Stimulated activated CD8-positive, alpha-beta memory T cell treated with anti-CD3 and anti-CD28 coated beads, Interleukin-12 subunit alpha, Interleukin-12 subunit beta, amount 100 ng/mL, for 4 hours (primary cell): ENCODE measurements around the gene NFIB.

Source experiments
- DNase-seq: peaks from one replicate; pipeline ENCODE4 v3.0.0-alpha.2; 2020; ENCODE audit warnings: low read depth

Gene NFIB

DNA sequence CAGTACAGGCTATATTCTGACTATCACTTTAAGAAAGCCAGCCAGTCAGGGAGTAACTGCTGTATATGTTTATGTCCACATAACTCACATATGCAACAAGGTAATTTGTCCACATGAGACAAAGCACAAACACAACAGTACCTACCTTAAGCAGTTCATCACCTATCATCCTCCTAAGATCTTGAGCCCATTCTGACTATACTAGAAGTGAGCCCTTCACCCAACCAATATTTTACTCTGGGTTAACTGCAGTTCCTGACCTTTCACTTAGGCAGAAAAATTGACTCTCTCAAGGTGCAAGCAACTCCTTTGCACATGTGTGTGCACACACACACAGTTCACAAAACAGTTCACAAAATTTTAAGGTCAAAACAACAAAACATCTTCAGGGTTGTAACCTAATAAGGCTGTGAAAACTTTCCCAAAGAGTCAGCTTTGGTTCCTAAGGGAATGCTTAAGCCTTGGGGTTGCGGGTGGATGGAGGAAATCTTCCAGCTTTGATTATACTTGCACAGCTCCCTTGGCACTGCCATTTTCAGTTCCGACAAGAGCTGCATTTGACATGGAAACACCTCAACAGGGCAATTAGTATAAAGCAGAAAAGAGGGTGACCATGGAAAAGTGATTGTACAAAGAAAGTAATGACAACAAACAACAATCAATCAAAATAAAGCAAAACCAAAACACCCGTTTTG is 215.3 kb downstream of the NFIB start:
- DNase-seq, result no peak

DNA sequence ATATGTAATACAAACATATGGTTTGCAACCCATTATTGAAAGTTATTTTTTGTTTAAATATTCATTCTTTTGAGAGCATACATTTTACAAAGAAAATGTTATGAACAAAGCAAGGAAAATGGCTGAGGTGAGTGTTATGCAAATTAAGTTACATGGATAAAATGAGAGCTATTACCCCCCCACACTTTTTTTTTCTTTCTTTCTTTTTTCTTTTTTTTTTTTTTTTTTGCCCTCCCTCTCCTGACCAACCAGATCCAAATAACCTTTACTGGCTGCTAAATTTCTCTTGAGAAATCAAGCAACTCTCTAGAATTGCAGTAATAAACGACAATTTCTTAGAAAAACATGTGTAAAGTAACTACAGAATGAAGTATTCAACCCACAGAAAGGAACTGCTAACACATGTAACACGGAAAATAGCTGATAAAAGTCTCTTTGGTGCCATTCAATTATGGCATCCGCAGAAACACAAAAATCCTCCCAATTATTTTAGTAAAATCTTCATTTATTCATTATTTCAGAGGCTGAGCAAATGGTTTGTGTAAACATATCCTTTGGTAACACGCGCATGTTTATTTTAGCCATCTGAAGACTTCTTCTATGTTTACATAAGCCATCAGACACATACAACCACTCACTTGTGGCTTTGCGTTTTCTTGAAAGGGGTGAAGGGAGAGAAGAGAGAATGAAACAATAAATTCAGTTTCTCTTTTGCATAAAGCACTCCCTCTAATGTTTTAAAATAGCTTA is 216.1 kb downstream of the NFIB start:
- no peak for DNase-seq

DNA sequence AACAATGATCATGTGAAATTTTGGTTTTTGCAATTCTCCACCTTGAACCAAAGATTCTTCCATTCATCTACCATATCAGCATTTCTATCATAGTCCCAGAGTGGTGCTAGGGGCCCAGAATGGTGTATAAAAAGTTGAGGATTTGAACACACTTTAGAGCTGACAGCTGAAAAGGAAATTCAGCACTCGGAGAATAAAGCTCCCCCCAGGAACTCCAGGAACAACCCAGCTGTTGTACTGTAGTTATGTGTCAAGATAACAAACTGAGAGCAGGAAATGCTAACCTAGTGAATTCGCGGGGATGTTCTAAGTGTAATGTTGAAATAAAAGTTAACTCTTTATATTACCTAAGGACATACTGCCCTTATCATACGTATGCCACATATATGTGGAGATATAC is 216.7 kb downstream of the NFIB start:
- no peak for DNase-seq

DNA sequence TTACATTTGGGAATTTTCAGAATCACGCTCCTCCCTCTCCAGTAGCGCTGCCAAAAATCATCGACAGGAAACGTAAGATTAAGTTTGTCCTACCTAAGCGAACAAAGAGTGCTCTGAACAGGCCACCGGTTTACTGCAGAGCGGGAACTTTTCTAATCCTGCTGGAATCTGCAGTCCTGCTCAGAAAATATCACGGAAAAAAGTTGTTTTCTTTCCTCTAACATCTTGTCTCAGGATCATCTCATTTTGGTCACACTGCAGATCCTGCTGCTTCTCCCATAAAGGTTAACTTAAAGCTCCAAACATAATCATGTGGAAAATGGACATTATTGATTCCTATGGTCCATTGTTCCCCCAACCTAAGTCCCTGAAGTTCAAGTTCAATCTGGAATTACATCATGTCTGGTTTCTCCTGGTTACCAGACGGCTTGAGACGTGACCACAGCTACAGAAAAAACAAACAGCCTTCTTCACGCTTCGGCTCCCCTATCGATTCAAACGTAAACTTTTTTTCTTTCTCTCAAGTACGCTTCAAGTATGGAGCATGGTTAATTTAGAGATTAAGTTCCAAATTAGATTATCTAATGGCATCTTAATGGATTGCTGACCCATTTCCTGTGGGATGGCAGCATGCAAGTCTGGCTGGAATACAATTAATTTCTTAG is 217.6 kb downstream of the NFIB start:
- DNase-seq, result no peak

DNA sequence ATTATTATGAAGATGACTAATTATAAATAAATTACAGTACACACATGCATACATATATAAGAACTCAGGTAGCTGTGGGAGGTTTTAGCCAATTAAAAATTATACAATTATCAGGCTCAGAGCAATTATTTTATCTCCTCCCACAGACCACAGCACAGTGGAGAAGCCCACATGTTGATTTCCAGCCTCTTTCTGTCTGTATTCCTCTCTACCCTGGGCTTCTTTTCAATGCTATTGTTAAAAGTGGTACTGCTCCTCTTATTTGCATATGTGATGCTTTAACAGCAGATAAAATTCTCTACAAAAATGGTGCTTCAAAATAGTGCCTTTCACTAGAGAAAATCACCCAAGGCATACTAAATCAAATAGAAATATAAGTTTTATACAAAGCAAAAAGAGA is 218.7 kb downstream of the NFIB start:
- no peak for DNase-seq

DNA sequence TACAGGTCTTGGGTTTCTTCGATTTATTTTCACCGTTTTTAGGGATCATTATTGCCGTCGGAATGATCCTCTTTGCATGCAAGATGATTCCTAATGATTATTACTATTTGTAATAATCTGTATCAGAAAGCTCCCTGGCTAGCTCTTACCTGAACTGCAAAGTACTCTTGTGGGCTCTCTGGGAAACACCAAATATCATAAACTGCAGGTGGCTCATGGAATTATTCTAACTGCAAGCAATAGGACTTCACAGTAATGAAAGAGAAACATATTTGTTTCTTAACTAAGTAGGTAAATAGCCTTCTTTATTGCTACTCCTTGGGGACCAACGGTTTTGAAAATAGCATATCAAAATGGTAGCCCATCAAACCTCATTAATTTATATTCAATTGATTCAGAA is 219.4 kb downstream of the NFIB start:
- no peak for DNase-seq

DNA sequence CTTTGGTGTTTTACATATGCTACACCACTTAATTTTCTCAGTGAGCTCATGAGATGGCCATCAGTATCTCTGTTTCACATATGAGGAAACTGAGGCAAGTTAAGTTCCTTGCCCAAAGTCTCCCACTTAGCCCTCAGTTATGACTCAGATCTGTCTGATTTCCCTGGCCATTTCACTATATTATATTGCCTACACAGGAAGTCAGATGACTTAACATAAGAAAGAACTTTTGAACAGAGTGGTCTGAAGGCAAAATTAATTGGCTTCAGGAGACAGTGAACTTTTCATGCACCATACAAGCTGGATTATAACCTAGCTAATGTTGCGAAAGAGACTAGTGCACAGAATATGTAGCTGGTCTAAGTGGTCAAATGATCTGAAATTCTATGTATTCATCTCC is 221.6 kb downstream of the NFIB start:
- DNase-seq, result no peak

DNA sequence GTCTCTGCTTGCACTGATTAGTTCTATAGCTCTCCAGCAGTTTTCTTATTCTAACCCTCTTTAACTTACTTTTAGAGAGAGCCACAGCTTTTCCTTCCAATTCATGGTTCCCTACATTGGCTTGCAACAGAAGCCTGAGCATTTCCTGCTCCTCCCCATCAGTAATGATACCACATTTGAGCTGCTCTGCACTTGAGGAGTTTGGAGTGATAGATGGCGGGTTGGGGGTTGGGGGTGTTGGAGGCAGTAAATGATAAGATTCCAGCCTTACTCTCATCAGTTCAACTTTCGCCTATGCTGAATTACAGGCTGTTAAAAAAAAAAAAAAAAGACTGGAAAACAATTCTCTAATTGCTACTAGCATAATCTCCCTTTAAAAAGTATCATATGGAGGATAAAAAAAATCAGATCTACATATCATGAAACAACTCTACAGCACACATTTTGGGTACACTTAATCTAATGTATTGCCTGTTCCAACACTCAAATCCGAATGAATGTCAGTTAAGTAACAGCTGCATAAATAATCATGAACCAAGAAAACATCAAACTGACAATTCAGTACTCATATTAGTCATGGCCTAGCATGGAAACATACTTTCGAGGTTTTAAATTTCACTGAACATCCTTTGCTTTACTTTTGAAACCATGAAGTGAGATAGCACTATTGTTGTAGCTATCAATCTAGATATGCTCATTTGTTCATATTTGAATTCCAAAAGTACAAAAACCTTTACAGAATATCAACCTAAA is 224.7 kb downstream of the NFIB start:
- no peak for DNase-seq

DNA sequence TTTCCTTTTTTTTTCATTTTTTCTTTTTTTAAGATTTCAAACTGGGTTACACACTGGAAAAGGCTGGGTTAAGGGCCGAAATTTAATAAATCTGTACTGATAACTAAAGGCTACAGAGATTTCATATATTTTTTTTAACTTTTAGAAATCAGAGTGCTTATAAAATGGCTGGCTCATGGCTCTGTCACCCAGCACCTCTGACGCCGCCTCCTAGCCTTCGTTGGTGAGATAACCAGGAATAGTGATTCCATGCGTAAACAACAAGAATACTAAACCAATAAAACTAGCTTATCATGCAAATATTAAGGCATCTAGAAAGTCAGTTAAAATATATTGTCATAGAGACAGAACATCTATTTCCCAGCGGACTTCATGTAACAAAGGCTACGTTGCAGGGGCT is 226.4 kb downstream of the NFIB start:
- no peak for DNase-seq

DNA sequence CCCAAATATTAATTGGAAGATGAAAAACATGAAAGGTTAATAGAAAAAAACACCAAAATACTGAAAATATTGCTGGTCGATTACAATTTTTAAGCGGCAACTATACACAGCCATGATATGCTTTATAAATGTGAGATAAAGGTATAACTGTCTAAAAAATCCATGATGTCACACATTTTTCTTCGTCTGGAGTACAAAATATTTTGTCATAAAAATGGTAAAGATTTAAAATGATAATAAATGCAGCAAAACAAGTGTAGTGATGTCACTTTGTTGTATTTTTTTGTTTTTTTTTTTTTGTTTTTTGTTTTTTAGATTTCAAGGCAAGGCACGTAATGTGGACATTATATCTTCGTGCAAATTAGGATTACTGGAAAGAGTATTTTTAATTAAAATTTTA is 227.4 kb downstream of the NFIB start:
- no peak for DNase-seq

DNA sequence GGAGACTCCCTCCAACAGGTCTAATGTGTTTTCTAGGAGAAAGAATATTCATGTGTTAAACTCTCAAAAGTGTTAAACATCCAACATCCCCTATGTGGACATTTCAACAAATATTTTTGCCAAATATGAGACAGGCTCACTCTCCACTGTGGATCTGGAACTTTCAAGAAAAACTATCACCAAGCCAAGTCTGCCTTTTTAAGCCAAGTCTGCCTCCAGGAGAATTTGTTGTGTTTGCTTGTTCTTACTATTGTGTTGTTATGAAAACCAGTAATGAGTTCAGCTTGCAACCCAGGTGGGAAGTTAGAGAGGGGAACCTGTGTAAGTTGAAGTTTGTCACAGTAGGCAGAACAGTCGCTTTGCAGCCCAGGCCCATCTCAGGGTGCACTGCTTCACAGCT is 228.1 kb downstream of the NFIB start:
- no peak for DNase-seq

DNA sequence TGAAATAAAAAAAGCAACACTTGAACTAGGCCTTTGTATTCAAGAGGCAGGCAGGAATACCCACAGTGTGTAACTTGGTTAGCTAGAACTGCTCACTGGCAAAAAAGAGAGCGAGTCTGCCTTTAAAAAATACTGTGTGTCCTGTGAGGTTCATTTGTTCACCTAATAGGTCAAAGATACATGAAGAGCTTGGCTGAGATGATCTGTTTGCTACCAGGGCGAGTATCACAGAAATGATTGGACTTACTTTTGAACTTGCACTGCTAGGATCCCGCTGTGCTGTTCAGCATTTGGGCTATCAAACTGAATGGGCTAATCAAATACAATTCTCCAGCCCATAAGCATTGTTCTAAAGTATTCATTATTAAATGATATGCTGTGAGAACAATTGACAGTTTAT is 229.1 kb downstream of the NFIB start:
- no peak for DNase-seq

DNA sequence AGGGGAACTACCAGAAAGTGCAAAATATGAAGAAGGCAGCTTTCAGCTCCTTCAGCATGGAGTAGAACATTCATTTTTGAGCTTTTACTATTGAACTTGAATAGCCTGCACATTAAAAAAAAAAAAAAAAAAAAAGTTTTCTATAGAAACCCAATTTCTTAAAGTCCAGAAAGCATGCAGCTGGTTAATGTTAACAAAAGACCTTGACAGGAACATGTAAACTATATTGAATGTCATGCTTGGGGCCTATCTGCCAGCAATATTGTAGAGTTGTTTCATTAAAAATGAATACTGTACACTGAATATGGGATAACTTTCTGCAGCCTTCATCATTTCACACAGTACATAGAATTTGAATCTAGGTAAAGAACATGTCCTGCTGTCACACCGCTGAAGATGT is 230.6 kb downstream of the NFIB start:
- DNase-seq, result no peak

DNA sequence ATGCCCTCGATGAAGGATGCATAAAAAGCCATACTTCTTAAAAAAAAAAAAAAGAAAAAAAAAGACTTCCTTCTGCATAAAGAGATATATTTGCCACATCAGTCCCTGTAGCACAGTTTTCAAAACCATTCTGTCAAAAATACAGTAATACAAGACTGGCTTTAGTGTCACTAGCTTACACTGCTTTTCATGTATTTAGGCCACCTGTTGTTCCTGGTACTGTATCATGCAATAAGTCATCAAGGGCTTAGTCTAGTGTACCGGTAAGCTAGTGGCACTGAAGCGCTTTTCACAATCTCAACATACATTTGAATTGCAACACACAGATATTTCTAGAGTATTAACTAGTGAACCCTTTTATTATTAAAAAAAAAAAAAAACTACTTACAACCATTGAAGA is 231.2 kb downstream of the NFIB start:
- DNase-seq, result no peak

DNA sequence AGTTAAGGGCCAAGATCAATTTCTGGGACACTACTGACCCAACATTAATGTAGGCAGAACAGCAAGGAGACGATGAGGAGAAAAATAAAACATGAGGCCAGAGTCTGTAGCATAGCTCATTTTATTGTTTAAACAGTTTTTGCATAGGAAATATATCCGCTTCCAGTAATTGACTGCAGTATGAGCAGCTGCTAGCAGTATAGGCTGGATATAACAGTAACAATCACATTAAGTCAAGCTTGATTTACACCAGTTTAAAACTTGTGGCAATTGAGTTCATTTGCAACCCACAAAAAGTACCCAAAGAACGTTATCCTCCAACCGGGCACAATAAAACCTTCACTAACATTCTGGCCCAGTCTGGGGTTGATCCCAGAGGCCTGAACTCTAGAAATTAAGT is 232.2 kb downstream of the NFIB start:
- DNase-seq, result no peak

DNA sequence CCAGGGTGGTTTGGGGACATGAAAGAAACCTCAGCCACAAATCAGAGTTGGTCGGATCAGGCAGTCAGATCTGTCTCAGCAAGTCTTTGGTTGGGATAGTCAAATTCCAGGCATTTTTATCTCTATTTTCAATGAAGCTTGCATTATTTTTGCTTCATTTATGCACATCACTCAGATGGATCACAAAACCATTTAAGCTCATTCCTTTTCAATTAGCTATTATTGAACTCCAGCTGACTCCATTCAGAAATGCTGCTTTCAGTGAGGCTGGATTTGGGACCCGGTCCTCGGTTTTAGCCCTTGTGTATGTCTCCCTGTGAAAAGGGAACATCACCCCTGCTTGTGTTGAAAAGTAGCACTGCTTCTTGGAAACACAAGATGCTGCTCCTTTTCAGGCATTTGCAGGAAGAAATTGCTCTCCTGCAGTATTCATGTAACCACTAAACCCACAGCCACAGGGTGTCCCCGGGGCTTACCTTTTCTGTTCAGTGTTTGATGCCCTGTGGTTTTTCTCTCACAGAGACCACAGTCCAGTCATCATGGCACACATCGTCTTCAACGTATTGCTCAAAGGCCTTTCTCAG is 232.9 kb downstream of the NFIB start:
- no peak for DNase-seq

DNA sequence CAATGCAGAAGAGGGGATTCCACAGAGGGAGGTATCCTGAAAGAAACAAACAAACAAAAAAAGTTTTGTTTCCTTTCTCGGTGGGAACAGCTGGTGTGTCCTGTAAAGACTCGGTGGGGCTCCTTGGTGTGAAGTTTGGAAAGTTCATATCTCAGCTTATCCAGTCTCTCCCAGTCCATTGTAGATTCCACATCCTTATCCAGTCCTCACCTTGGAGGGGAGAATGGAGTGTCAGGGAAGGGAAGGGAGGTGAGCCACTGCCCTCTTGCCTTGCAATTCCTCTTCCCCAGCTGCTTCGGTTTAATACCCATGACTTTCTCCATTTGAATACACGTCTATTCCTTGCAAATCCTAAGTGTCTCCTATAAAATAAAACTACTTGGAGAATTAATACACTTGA is 234.5 kb downstream of the NFIB start:
- DNase-seq, result no peak

DNA sequence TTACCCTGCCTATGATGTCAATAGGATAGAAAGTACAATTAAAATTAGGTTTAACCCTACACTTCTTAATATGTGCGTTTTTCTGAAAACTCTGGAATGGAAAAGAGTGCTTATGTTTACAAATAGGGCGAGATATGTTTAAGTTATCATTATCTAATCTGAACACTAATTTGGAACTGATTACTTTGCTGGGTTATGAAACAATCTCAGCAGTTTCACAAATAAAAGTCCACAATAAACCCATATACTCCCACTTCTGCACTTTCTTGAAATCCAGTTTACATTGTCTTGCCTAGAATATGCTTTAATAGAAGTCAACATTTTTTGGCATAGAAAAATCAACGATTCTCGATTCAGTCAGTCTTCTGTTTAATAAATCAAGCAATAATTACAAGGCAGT is 236.3 kb downstream of the NFIB start:
- DNase-seq, result no peak

DNA sequence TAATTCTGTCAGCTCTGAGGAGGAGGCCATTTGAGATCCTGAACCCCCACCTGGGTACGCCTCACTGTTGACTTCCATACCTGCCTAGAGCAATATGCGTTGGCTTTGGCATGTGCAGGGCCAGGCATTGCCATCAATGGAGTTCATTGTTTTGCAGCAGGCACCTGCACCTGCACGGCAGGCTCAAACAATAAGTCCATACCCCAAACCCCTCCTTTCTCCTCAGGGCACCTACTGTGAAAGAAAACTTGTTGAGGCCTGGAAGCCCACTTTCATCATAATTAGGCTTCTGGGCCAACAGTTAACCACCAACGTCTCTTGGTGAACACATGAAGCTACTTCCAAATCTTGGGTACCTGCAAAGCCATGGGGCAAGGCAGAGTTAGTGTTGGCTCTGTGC is 238.7 kb downstream of the NFIB start:
- DNase-seq, result no peak

DNA sequence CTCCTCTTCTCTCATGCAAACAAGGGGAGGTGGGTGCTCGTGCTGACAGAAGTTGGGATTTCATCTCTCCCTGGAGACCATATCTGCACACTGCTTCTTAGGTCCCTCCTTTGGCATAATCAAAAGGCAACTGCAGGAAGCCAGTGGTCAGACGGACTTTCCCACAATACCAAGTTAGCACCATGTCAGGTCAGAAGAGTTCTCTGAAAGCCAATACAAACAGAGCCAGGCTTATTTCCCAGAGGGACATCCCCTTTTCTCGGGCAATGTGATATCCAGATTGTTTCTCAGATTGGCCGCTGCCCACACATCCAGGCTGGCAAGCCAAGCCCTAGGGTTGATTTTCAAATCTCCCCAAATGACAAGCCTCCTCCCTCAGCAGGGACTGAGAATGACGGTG is 241.1 kb downstream of the NFIB start:
- DNase-seq, result no peak

DNA sequence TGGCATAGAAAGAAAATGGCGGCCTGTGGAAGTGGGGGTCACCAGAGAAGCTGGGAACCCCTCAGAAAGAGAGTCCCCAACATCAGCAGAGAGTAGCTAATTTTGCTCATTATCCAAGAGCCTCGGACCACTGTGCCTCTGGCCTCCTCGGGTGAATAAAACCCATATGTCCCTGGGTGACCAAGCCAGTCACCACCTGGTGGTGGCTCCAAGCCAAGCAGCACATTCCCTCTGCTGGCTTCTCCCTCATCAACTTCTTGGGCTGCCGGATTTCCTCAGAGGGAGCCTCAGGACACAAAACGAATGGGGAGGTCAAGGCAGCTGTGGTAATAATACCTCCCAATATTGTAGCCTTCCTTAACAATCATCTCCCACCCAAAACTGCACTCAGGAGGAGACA is 242.5 kb downstream of the NFIB start:
- no peak for DNase-seq

DNA sequence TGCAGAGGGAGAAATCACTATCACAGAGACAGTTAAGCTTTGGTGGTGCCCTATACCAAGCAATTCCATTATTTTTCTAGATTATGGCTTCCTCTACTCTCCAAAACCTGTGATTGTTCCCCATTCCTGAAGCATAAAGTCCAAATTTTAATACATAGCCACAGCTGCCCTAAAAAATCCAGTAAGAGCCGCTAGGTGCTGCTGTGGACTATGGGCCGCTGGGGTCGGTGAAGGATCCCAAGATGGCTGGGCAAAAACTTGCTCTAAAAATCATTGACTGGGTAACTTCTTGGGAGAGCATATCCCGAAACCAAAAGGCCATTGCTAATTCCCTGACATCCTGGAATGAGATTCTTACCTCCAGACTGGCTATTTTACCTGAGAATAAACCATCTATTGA is 245.3 kb downstream of the NFIB start:
- DNase-seq, result no peak
